Inflammatory macrophage treated with lipopolysaccharide for 1 hour (primary cell): Measurements from ENCODE around the gene BIRC7.

Experiments used
- DNase-seq, 2 donors: peaks; one replicate each; pipeline ENCODE4 v3.0.0-alpha.2; 2020 to 2022

BIRC7 gene

DNA sequence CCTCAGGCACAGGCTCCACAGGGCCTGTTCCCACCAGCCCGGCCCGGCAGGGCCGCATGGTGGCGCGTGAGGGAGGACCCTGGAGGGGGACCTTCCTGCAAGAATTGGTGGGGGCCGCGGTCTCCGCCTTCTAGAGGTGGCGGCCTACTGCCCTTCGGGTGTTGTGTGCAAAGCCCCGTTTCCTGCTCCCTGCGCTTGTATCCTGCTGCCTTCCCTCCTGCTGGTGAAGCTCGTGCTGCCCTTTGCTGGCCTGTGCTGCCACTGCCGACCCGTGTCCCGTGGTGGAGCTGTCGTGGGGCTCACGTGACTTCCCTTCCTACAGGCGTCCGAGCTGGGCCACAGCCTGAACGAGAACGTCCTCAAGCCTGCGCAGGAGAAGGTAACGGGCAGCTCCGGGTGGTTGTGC, 48.8 kb downstream of the BIRC7 start:
- peak in 1 of 2 donors; percentile 1 for DNase-seq

DNA sequence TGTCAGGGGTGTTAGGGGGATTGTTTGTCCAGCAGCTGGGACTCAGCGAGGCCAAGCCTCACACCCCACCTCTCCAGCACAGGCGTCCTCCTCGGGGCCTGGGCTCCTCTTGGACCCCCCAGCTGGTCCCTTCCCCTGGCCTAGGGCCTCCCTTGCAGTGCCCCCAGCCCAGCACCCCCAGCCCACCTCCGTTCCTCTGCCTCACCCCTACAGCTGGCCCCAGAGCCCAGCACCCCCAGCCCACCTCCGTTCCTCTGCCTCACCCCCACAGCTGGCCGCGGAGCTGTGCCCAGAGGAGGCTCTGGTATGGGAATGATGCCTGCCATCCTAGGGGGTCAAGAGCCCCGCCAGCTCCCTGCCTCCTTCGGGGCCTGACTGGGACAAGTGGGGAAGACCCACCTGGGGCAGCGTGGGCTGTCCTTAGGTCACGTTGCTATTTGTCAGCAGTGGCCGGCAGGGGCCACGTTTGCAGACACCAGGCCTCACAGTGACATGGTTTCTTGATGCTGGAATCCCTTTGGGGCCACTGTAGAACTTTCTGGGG, 49.3 kb downstream of the BIRC7 start:
- DNase-seq = no peak

GRCh38 chr20:63285636-63286615, 50.2 kb downstream of the BIRC7 start:
- DNase-seq = no peak

- no peak for DNase-seq
These were observed 51.3 kb downstream of the BIRC7 start for GRCh38 chr20:63286781-63287696.

GRCh38 chr20:63287697-63288580, 52.2 kb downstream of the BIRC7 start:
- DNase-seq = no peak

DNA sequence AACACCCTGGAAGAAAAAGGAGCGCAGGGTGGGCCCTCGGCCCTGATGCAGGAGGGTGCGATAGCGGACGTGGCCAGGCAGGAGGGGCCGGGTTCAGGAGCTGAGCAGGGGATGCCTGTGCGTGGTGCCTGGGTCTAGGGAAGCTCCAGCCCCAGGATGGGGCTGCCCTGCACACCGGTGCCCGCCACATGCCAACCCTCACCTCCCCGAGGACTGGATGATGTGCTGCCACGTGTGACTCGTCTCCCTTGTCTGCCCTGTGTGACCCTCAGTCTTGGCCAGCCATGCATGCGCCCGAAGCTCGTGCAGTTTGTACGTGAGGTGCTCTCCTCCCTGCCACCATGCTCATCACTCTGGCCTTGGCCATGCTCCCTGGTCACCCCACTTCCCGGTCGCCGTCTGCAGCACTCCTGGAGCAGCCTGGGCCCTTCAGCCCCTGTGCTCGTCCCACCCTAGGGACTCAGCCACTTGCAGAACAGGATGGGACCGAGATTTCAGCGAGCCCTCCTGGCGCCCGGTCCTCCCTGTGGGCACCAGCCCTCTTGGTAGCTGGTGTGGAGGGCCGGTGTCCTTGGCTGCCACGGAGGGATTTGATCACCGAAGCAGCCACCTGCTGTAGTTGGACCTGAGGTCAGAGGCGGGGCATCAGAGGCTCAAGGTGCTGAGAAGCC, 53.0 kb downstream of the BIRC7 start:
- no peak for DNase-seq

GRCh38 chr20:63289311-63290135, 53.8 kb downstream of the BIRC7 start:
- no peak for DNase-seq
